HCT116 (cell line): ENCODE results near the gene ARHGAP27. TPM values are rescaled to one million over a fixed set of nuclear protein-coding genes. Genes with fewer than 3 reads are reported as not detected.

Source experiments
- ATAC-seq: fragments of 200-7000 bp; cut with Tn5 transposase; 2 replicates; pipeline ENCODE4 v1.9.1; 2020; ENCODE audit warnings: mild to moderate bottlenecking, moderate library complexity
- BruUV-seq: library from RNA; stranded (reverse); fragments of 400-500 nt; replicated peaks from 2 replicates; lab custom pipeline; 2021; lab: Mats Ljungman, UMichigan
- CTCF ChIA-PET: fragments of 300-600 bp; sonication (Branson Sonifier 250); formaldehyde crosslinking; loops from one replicate; lab custom pipeline; 2021; ENCODE audit warnings: antibody characterized with exemption; lab: Charles Lee
- POLR2A ChIA-PET: fragments of 300-600, 350-600 bp; sonication (Branson Sonifier 250); formaldehyde crosslinking; loops from one replicate; lab custom pipeline; 2021; ENCODE audit warnings: antibody characterized with exemption; lab: Charles Lee
- RAD21 ChIA-PET, 2 experiments: fragments of 300-600 bp; sonication (Branson Sonifier 250); formaldehyde crosslinking; loops; one replicate each; lab custom pipeline; 2023; ENCODE audit warnings: low total read pairs in 2 of 2; ENCODE audit not compliant: uncharacterized antibody in 2 of 2, unreplicated experiment in 2 of 2, low non-redundant PET in 1 of 2; lab: Charles Lee
- DNase-seq: peaks from one replicate; pipeline ENCODE4 v3.0.0-alpha.2; 2010; ENCODE audit warnings: low read depth, low spot score
- H2AFZ ChIP-seq: fragments of 200-600 bp; shearing (Covaris generic), sonication (generic); 2 replicates; pipeline ENCODE4 v1.6.1; 2017; ENCODE audit warnings: low read depth, mixed run types, mixed read lengths, antibody characterized with exemption, low read length; ENCODE audit not compliant: poor library complexity, severe bottlenecking
- H3K27ac ChIP-seq: 2 replicates; pipeline ENCODE4 v1.5.1; 2012; ENCODE audit warnings: low read depth, low read length
- H3K27me3 ChIP-seq: fragments of 200-600 bp; sonication (generic); 2 replicates; pipeline ENCODE4 v1.6.1; 2016; ENCODE audit warnings: mixed run types, low read length, mixed read lengths; ENCODE audit not compliant: insufficient read depth
- H3K36me3 ChIP-seq, 2 experiments: fragments of 200-500 bp in 1 of 2; fragments of 200-600 bp in 1 of 2; sonication (Bioruptor generic) in 1 of 2; sonication (generic) in 1 of 2; 2 replicates each; pipeline versions ENCODE4 v1.5.1 to v1.6.1; 2014 to 2016; ENCODE audit warnings: low read length in 2 of 2, inconsistent platforms in 1 of 2, mixed read lengths in 1 of 2, mixed run types in 1 of 2; ENCODE audit not compliant: insufficient read depth in 2 of 2, control insufficient read depth in 1 of 2
- H3K4me1 ChIP-seq, 2 experiments: fragments of 200-600 bp in 1 of 2; sonication (generic) in 1 of 2; 2 replicates each; pipeline versions ENCODE4 v1.5.1 to v1.6.1; 2012 to 2017; ENCODE audit warnings: low read length in 2 of 2, inconsistent platforms in 1 of 2, mild to moderate bottlenecking in 1 of 2, mixed read lengths in 1 of 2, mixed run types in 1 of 2, moderate library complexity in 1 of 2; ENCODE audit not compliant: insufficient read depth in 2 of 2, control insufficient read depth in 1 of 2
- H3K4me2 ChIP-seq: fragments of 200-600 bp; sonication (generic); 2 replicates; pipeline ENCODE4 v1.6.1; 2017; ENCODE audit warnings: mixed run types, low read length, mixed read lengths
- H3K4me3 ChIP-seq, 2 experiments: fragments of 200-600 bp in 1 of 2; sonication (generic) in 1 of 2; replicated peaks in 1 of 2; 2 replicates each; pipeline ENCODE4 v1.5.1; 2011 to 2016; ENCODE audit warnings: low read length in 2 of 2, control low read depth in 1 of 2, low read depth in 1 of 2, mild to moderate bottlenecking in 1 of 2, mixed read lengths in 1 of 2, mixed run types in 1 of 2
- H3K79me2 ChIP-seq: fragments of 200-600 bp; sonication (generic); 2 replicates; pipeline ENCODE4 v1.6.1; 2017; ENCODE audit warnings: mild to moderate bottlenecking, mixed run types, low read length, moderate library complexity, mixed read lengths; ENCODE audit not compliant: insufficient read depth
- H3K9ac ChIP-seq: fragments of 200-600 bp; sonication (generic); 2 replicates; pipeline ENCODE4 v1.6.1; 2016; ENCODE audit warnings: low read length, mixed read lengths
- H3K9me2 ChIP-seq: fragments of 200-600 bp; sonication (generic), shearing (Covaris generic); 2 replicates; pipeline ENCODE4 v1.6.1; 2017; ENCODE audit warnings: mixed run types, mild to moderate bottlenecking, moderate library complexity; ENCODE audit not compliant: insufficient read depth
- H3K9me3 ChIP-seq, 2 experiments: fragments of 200-500 bp in 1 of 2; fragments of 200-600 bp in 1 of 2; sonication (Bioruptor generic) in 1 of 2; sonication (generic) in 1 of 2; 2 replicates each; pipeline ENCODE4 v1.6.1; 2014 to 2017; ENCODE audit warnings: low read length in 2 of 2, mixed read lengths in 2 of 2, inconsistent platforms in 1 of 2, low read depth in 1 of 2, mild to moderate bottlenecking in 1 of 2, mixed run types in 1 of 2, moderate library complexity in 1 of 2; ENCODE audit not compliant: control insufficient read depth in 1 of 2, insufficient read depth in 1 of 2
- H4K20me1 ChIP-seq: fragments of 200-600 bp; sonication (generic), shearing (Covaris generic); 2 replicates; pipeline ENCODE4 v1.6.1; 2017; ENCODE audit warnings: mixed run types, mild to moderate bottlenecking, moderate library complexity; ENCODE audit not compliant: insufficient read depth
- ATF3 ChIP-seq: IDR thresholded peaks from 2 replicates; pipeline ENCODE4 v1.6.1; 2012
- CBX3 ChIP-seq: IDR thresholded peaks from 2 replicates; pipeline ENCODE4 v1.6.1; 2012; ENCODE audit warnings: low read depth
- CEBPB ChIP-seq: IDR thresholded peaks from 2 replicates; pipeline ENCODE4 v1.6.1; 2012; ENCODE audit warnings: low read depth
- CTCF ChIP-seq, 3 experiments: fragments of 200-600 bp in 1 of 3; sonication (generic) in 1 of 3; IDR thresholded peaks in 2 of 3; conservative IDR thresholded peaks in 1 of 3; 2 replicates each; pipeline ENCODE4 v1.5.1; 2012 to 2017; ENCODE audit warnings: low read depth in 2 of 3, low read length in 2 of 3, antibody characterized with exemption in 1 of 3, borderline replicate concordance in 1 of 3, control low read depth in 1 of 3, mild to moderate bottlenecking in 1 of 3, mixed read lengths in 1 of 3, mixed run types in 1 of 3, moderate library complexity in 1 of 3; ENCODE audit not compliant: insufficient read depth in 1 of 3
- EGR1 ChIP-seq: IDR thresholded peaks from 2 replicates; pipeline ENCODE4 v1.6.1; 2012; ENCODE audit warnings: low read depth
- ELF1 ChIP-seq: IDR thresholded peaks from 2 replicates; pipeline ENCODE4 v1.6.1; 2012; ENCODE audit warnings: low read depth, borderline replicate concordance
- EZH2 ChIP-seq: fragments of 200-600 bp; sonication (generic); IDR thresholded peaks from 2 replicates; pipeline ENCODE4 v1.6.1; 2017; ENCODE audit warnings: antibody characterized with exemption, mixed run types
- FOSL1 ChIP-seq: IDR thresholded peaks from 2 replicates; pipeline ENCODE4 v1.6.1; 2012; ENCODE audit warnings: low read depth
- JUND ChIP-seq: IDR thresholded peaks from 2 replicates; pipeline ENCODE4 v1.6.1; 2012
- MAX ChIP-seq: IDR thresholded peaks from 2 replicates; pipeline ENCODE4 v1.6.1; 2012
- POLR2A ChIP-seq: IDR thresholded peaks from 2 replicates; pipeline ENCODE4 v1.7.0; 2011; ENCODE audit warnings: borderline replicate concordance; ENCODE audit not compliant: insufficient read depth, insufficient read length; ENCODE audit errors: extremely low read depth
- SIN3A ChIP-seq: IDR thresholded peaks from 2 replicates; pipeline ENCODE4 v1.6.1; 2012; ENCODE audit warnings: low read depth
- SP1 ChIP-seq: IDR thresholded peaks from 2 replicates; pipeline ENCODE4 v1.6.1; 2012; ENCODE audit warnings: low read depth
- SRF ChIP-seq: IDR thresholded peaks from 2 replicates; pipeline ENCODE4 v1.6.1; 2012; ENCODE audit warnings: low read depth
- TCF7L2 ChIP-seq: IDR thresholded peaks from 2 replicates; pipeline ENCODE4 v1.7.0; 2011; ENCODE audit warnings: borderline replicate concordance, inconsistent platforms; ENCODE audit not compliant: insufficient read depth, insufficient read length; ENCODE audit errors: extremely low read depth
- ZBTB33 ChIP-seq: IDR thresholded peaks from 2 replicates; pipeline ENCODE4 v1.6.1; 2011; ENCODE audit warnings: mild to moderate bottlenecking, low read length, moderate library complexity; ENCODE audit not compliant: insufficient replicate concordance; ENCODE audit errors: extremely low read depth
- ZFX ChIP-seq: fragments of 450-650 bp; IDR thresholded peaks from 2 replicates; pipeline ENCODE4 v1.6.1; 2017
- ZNF274 ChIP-seq: fragments of 200-500 bp; sonication (Bioruptor generic); IDR thresholded peaks from 2 replicates; pipeline ENCODE4 v1.6.1; 2014; ENCODE audit warnings: mild to moderate bottlenecking, low read depth, low read length, inconsistent platforms
- intact Hi-C: fragments of 100-400 bp; cut with micrococcal nuclease; formaldehyde crosslinking; loops from 2 replicates; pipeline ENCODE4 v1.10.0; 2022
- total RNA-seq: library from RNA; stranded (reverse); gene quantifications from one replicate; pipeline ENCODE4 v1.2.1, GENCODE V29; 2021; ENCODE audit not compliant: unreplicated experiment
- TF ChIP-seq, protein P1 (sequence below): IDR thresholded peaks from 2 replicates; pipeline ENCODE4 v1.6.1; 2012; ENCODE audit warnings: low read depth

The ARHGAP27 gene
- total RNA-seq, 1 experiment from 2014 or later = 46.7 TPM

DNA sequence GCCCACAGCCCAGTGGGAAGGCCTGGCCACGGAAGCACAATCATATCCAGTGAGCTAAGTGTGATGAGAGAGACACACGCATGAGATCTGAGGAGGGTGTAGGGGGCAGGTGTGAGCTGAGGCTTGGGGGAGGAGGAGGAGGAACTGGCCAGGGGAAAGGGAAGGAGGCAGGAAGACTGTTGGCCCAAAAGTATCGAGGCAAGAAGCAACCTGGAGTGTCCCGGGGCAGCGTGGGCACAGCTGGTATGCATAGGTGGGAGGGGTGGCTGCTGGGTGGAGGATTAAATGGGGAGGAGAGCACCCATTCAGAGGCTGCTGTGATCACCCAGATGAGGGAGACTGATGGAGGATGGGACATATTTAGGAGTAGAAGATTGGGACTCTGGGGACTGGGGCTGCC is 41.4 kb downstream of the ARHGAP27 start:
- Histone ChIP-seq H3K79me2 (no peaks in the 10 kb centered on the region), H3K9ac (no peak overlapping the region), H3K36me3 (peaks cover 0 to 7% of the 10 kb centered on the region in 2 experiments; a peak in 1 of 4 replicates), H3K4me2 (no peak overlapping the region), H3K9me3 (no peaks in the 10 kb centered on the region), H3K27ac (no peak overlapping the region), H4K20me1 (no peaks in the 10 kb centered on the region), H3K4me3 (no peak overlapping the region), H3K9me2 (no peaks in the 10 kb centered on the region), H3K27me3 (no peaks in the 10 kb centered on the region), H2AFZ (no peak overlapping the region), H3K4me1 (peaks cover 0 to 20% of the 10 kb centered on the region in 2 experiments; a peak in 2 of 4 replicates)
- intact Hi-C loops = no loop called here
- TF ChIP-seq ELF1 = no peak
- no peak for TF ChIP-seq ATF3
- no peak for TF ChIP-seq EZH2
- TF ChIP-seq POLR2A = no peak
- TF ChIP-seq ZFX = no peak
- TF ChIP-seq SP1 = no peak
- no peak for TF ChIP-seq CBX3
- no peak for TF ChIP-seq CTCF (IDR thresholded peaks at IDR 0.05 in 2 of 3, conservative IDR thresholded peaks at IDR 0.05 in 1 of 3; ENCODE audit: borderline replicate concordance in 1 of 3, insufficient read depth in 1 of 3, low read depth in 2 of 3, low read length in 2 of 3)
- no peak for TF ChIP-seq ZBTB33
- TF ChIP-seq, protein P1, sequence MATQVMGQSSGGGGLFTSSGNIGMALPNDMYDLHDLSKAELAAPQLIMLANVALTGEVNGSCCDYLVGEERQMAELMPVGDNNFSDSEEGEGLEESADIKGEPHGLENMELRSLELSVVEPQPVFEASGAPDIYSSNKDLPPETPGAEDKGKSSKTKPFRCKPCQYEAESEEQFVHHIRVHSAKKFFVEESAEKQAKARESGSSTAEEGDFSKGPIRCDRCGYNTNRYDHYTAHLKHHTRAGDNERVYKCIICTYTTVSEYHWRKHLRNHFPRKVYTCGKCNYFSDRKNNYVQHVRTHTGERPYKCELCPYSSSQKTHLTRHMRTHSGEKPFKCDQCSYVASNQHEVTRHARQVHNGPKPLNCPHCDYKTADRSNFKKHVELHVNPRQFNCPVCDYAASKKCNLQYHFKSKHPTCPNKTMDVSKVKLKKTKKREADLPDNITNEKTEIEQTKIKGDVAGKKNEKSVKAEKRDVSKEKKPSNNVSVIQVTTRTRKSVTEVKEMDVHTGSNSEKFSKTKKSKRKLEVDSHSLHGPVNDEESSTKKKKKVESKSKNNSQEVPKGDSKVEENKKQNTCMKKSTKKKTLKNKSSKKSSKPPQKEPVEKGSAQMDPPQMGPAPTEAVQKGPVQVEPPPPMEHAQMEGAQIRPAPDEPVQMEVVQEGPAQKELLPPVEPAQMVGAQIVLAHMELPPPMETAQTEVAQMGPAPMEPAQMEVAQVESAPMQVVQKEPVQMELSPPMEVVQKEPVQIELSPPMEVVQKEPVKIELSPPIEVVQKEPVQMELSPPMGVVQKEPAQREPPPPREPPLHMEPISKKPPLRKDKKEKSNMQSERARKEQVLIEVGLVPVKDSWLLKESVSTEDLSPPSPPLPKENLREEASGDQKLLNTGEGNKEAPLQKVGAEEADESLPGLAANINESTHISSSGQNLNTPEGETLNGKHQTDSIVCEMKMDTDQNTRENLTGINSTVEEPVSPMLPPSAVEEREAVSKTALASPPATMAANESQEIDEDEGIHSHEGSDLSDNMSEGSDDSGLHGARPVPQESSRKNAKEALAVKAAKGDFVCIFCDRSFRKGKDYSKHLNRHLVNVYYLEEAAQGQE = no peak
- no peak for TF ChIP-seq SIN3A
- TF ChIP-seq MAX = no peak
- TF ChIP-seq ZNF274 = no peak
- TF ChIP-seq TCF7L2 = no peak
- no peak for TF ChIP-seq EGR1
- TF ChIP-seq FOSL1 = no peak
- TF ChIP-seq CEBPB = no peak
- no peak for TF ChIP-seq JUND
- TF ChIP-seq SRF = no peak
- POLR2A ChIA-PET = interaction anchor here (0.6 to 1.1 kb wide), 3 partner anchors 18 to 25 kb away, joined by 3 to 5 read pairs (median 3); no protein-coding TSS in a partner anchor
- CTCF ChIA-PET = interaction anchor here (9.5 kb wide), 1 partner anchor 35 kb away, joined by 58 read pairs; no protein-coding TSS in a partner anchor
- DNase-seq (no peak), ATAC-seq (no peak)
- no TSS peak for BruUV-seq
- RAD21 ChIA-PET = no interaction called here
